Smooth muscle cell (in vitro differentiated cells): ENCODE results near the gene HCK. TPM values are rescaled to one million over a fixed set of nuclear protein-coding genes. Genes with fewer than 3 reads are reported as not detected.

Source experiments
- DNase-seq: peaks from one replicate; lab custom pipeline; 2025; ENCODE audit not compliant: unreplicated experiment; lab: John Stamatoyannopoulos, UW
- H2AFZ ChIP-seq: fragments of 200-600 bp; sonication (generic); 2 replicates; pipeline ENCODE4 v1.6.0; 2016; ENCODE audit warnings: antibody characterized with exemption, low read depth, mild to moderate bottlenecking
- H3F3A ChIP-seq: fragments of 200-600 bp; sonication (generic); 2 replicates; pipeline ENCODE4 v1.6.0; 2017; ENCODE audit warnings: antibody characterized with exemption, low read depth
- H3K27ac ChIP-seq: fragments of 200-600 bp; sonication (generic); 2 replicates; pipeline ENCODE4 v1.5.1; 2016; ENCODE audit warnings: low read depth, mild to moderate bottlenecking
- H3K27me3 ChIP-seq: fragments of 200-600 bp; sonication (generic); 2 replicates; pipeline ENCODE4 v1.6.1; 2016; ENCODE audit warnings: low read depth, mild to moderate bottlenecking
- H3K36me3 ChIP-seq: fragments of 200-600 bp; sonication (generic); 2 replicates; pipeline ENCODE4 v1.5.1; 2016; ENCODE audit warnings: low read depth
- H3K4me1 ChIP-seq: fragments of 200-600 bp; sonication (generic); 2 replicates; pipeline ENCODE4 v1.5.1; 2016; ENCODE audit warnings: low read depth
- H3K4me2 ChIP-seq: fragments of 200-600 bp; sonication (generic); 2 replicates; pipeline ENCODE4 v1.6.0; 2016; ENCODE audit warnings: mild to moderate bottlenecking
- H3K4me3 ChIP-seq: fragments of 200-600 bp; sonication (generic); 2 replicates; pipeline ENCODE4 v1.5.1; 2016; ENCODE audit warnings: mild to moderate bottlenecking
- H3K79me2 ChIP-seq: fragments of 200-600 bp; sonication (generic); 2 replicates; pipeline ENCODE4 v1.6.0; 2016; ENCODE audit warnings: low read depth, mild to moderate bottlenecking
- H3K9ac ChIP-seq: fragments of 200-600 bp; sonication (generic); 2 replicates; pipeline ENCODE4 v1.6.0; 2016; ENCODE audit warnings: low read depth
- H3K9me3 ChIP-seq: fragments of 200-600 bp; sonication (generic); replicated peaks from 2 replicates; pipeline ENCODE4 v1.5.1; 2016; ENCODE audit warnings: low read depth
- H4K20me1 ChIP-seq: fragments of 200-600 bp; sonication (generic); 2 replicates; pipeline ENCODE4 v1.6.0; 2016; ENCODE audit warnings: low read depth
- WGBS: methylation state at CpG from one replicate; pipeline ENCODE4 v1.1.7; 2016; ENCODE audit warnings: low lambda C conversion rate; 5-methylcytosine and 5-hydroxymethylcytosine counted together
- polyA plus RNA-seq: library from polyadenylated mRNA; unstranded; fragments of >200 nt; fragmentation: Nextera tagmentation; extraction: Ambion mirVana; gene quantifications from 2 replicates; pipeline ENCODE4 v1.2.1, GENCODE V29; 2016
- total RNA-seq: library from RNA; depleted of rRNA; stranded (reverse); fragments of >200 nt; gene quantifications from 2 replicates; pipeline ENCODE4 v1.2.3, GENCODE V29; 2014
- TF ChIP-seq, protein P1 (sequence below): fragments of 200-600 bp; sonication (generic); IDR thresholded peaks from 2 replicates; pipeline ENCODE4 v1.5.1; 2017; ENCODE audit warnings: borderline replicate concordance, mild to moderate bottlenecking, antibody characterized with exemption; ENCODE audit not compliant: insufficient read depth, poor library complexity, severe bottlenecking

HCK gene
- total and polyA plus RNA-seq, 2 experiments from 2014 or later: 2.0 to 2.4 TPM

DNA sequence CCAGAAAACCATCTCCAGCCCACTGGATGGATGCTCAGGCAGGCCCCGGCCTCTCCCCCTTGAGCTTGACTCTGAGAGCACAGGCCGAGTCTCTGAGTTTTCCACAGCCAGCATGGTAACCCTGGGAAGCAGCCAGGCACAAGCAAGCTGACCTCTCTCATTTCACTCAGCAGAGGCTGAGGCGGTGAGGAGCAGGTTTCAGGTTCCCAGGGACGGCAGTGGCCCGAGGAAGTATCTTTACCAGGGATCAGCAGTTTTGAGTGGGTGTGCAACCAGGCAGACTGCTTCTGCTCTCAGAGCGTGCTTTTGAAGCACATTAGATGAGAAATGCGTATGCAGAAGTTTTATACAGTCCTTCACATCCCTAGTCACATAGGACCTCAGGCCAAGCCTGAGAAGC is 12.6 kb downstream of the HCK start:
- H2AFZ ChIP-seq: no peak overlapping the region
- no peaks in the 10 kb centered on the region for H3K79me2 ChIP-seq
- no peak overlapping the region for H3K4me3 ChIP-seq
- H3K4me1 ChIP-seq: no peaks in the 10 kb centered on the region
- H3F3A ChIP-seq: no peaks in the 10 kb centered on the region
- whole genome bisulfite sequencing: 75% methylated on average over 7 of the region's 7 CpGs
- H4K20me1 ChIP-seq: no peaks in the 10 kb centered on the region
- H3K36me3 ChIP-seq: no peaks in the 10 kb centered on the region
- H3K4me2 ChIP-seq: no peak overlapping the region
- no peaks in the 10 kb centered on the region for H3K9me3 ChIP-seq
- TF ChIP-seq, protein P1, sequence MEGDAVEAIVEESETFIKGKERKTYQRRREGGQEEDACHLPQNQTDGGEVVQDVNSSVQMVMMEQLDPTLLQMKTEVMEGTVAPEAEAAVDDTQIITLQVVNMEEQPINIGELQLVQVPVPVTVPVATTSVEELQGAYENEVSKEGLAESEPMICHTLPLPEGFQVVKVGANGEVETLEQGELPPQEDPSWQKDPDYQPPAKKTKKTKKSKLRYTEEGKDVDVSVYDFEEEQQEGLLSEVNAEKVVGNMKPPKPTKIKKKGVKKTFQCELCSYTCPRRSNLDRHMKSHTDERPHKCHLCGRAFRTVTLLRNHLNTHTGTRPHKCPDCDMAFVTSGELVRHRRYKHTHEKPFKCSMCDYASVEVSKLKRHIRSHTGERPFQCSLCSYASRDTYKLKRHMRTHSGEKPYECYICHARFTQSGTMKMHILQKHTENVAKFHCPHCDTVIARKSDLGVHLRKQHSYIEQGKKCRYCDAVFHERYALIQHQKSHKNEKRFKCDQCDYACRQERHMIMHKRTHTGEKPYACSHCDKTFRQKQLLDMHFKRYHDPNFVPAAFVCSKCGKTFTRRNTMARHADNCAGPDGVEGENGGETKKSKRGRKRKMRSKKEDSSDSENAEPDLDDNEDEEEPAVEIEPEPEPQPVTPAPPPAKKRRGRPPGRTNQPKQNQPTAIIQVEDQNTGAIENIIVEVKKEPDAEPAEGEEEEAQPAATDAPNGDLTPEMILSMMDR: no peak
- no peak for DNase-seq
- no peak overlapping the region for H3K27ac ChIP-seq
- no peak overlapping the region for H3K9ac ChIP-seq
- H3K27me3 ChIP-seq: peaks cover 17% of the 10 kb centered on the region

DNA sequence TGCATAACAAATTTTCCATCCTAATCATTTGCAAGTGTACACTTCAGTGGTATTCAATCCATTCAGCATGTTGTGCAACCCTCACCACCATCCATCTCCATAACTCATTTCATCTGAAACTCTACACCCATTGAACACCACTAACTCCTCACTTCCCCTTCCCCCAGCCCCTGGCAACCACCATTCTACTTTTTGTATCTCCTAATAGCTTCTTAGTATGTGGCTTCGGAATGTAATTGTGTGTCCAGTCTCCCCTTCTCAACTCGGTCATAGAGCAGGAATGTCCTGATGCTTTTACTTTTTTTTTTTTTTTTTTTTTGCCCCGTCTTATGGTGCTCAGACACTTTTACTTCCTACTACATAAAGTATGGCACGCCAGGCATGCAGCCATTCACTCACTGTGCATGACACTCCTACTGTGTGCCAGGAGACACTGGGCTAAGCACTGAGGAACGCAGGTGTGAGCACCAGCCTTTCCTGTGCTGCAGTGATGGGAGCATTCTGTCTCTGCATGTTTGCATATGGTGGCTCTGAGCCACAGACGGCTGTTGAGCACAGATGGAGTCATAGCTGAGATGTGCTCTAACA is 15.3 kb downstream of the HCK start:
- Histone ChIP-seq H3K9me3 (no peaks in the 10 kb centered on the region), H3K27ac (peak overlapping the region; percentile 63), H3K79me2 (no peaks in the 10 kb centered on the region), H3K4me2 (peak overlapping the region; percentile 7), H3F3A (no peaks in the 10 kb centered on the region), H3K27me3 (no peaks in the 10 kb centered on the region), H3K4me3 (no peak overlapping the region), H3K36me3 (no peaks in the 10 kb centered on the region), H3K9ac (no peak overlapping the region), H3K4me1 (peaks cover 5% of the 10 kb centered on the region), H4K20me1 (no peaks in the 10 kb centered on the region), H2AFZ (no peak overlapping the region)
- DNase-seq: no peak
- 44% methylated on average over 6 of the region's 6 CpGs for WGBS
- TF ChIP-seq, protein P1: no peak

DNA sequence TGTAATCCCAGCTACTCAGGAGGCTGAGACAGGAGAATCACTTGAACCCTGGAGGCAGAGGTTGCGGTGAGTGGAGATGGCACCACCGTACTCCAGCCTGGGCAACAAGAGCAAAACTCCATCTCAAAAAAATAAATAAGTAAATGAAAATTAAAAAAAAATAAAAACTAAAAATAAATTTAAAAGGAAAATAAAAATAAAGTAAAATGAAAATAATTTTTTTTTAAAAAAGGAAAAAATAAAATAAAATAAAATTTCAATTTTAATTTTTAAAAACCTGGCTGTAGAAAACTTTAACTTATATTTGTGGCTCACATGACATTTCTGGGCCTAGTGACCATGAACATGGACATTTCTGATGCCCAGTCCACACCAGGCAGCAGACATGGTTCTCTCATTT is 16.1 kb downstream of the HCK start:
- Histone ChIP-seq H3K4me3 (no peak overlapping the region), H3K36me3 (no peaks in the 10 kb centered on the region), H3K9me3 (no peaks in the 10 kb centered on the region), H3K79me2 (no peaks in the 10 kb centered on the region), H3K4me1 (peaks cover 5% of the 10 kb centered on the region), H2AFZ (no peak overlapping the region), H3K27ac (peak overlapping the region; percentile 77), H3K4me2 (peak overlapping the region; percentile 5), H4K20me1 (no peaks in the 10 kb centered on the region), H3K27me3 (no peaks in the 10 kb centered on the region), H3K9ac (no peak overlapping the region), H3F3A (no peaks in the 10 kb centered on the region)
- TF ChIP-seq, protein P1: no peak
- 93% methylated on average over 2 of the region's 2 CpGs for WGBS
- DNase-seq: no peak

DNA sequence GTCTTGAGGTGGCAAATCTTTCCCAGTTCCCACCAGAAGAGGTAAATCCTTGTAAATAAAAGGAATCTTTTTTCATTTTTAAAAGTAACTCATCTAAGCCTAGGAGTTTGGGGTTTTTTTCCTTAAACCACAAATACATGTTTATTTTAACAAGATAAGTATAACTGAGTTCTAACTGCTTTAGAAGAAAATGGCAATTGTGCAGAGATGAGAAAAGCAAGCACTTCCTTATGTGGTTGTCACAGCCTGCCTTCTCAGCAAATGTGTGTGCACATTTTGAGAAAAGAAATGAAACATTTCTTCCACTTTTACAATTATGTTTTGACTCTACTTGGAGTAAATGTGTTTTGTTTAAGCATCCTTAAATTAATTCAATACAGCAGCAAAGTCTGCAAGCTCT is 17.7 kb downstream of the HCK start:
- Histone ChIP-seq H3K79me2 (no peaks in the 10 kb centered on the region), H2AFZ (no peak overlapping the region), H3K27ac (peak overlapping the region; percentile 46), H4K20me1 (no peaks in the 10 kb centered on the region), H3K36me3 (no peaks in the 10 kb centered on the region), H3K27me3 (peaks cover 11% of the 10 kb centered on the region), H3K4me1 (peaks cover 5% of the 10 kb centered on the region), H3K9me3 (no peaks in the 10 kb centered on the region), H3K9ac (no peak overlapping the region), H3F3A (no peaks in the 10 kb centered on the region), H3K4me2 (peak overlapping the region; percentile 67), H3K4me3 (peak overlapping the region; percentile 1)
- TF ChIP-seq, protein P1: no peak
- no peak for DNase-seq
